ENCODE results near the gene TTN.

TTN gene

DNA sequence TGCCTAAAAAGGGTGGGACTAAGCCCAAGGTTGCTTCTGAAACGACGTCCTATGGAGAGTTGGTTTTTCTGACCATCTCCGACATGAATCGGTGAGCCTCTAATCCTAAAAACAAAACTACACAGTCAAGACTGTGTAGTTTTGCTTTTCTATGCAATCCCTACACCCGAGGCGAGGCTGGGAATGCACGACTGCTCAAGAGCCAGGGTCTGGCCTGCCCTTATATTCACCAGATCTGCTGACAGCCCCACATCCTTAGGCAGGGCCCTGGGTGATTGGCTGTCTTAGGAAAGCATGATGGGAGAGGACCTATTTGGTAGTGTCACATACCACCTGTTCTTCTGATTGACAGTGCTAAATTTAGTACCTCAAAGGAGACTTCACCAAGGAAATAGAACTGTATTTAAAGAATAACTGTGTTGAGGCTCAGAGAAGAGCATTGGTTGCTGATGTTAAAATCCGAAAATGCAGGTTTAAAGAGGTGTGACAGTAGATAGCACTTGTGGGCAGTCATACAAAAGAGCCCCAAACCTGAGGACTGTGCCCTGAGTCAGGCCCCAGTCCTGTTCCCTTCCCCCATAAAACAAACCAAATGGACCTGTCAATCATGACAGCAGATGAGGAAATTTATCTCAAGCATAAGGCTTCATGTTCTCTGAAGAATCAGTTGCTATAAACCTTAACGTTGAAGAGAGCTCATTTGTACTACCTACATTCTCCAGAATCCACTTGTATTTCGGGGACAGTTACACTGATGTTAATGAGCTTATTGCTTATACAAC lies at the start of gene TTN:
TSS of gene TTN (minus strand) at position 197 of the 782 bp plus-strand sequence. CDS start 2,781 bp downstream, outside the sequence.
- TF ChIP-seq, protein P1, sequence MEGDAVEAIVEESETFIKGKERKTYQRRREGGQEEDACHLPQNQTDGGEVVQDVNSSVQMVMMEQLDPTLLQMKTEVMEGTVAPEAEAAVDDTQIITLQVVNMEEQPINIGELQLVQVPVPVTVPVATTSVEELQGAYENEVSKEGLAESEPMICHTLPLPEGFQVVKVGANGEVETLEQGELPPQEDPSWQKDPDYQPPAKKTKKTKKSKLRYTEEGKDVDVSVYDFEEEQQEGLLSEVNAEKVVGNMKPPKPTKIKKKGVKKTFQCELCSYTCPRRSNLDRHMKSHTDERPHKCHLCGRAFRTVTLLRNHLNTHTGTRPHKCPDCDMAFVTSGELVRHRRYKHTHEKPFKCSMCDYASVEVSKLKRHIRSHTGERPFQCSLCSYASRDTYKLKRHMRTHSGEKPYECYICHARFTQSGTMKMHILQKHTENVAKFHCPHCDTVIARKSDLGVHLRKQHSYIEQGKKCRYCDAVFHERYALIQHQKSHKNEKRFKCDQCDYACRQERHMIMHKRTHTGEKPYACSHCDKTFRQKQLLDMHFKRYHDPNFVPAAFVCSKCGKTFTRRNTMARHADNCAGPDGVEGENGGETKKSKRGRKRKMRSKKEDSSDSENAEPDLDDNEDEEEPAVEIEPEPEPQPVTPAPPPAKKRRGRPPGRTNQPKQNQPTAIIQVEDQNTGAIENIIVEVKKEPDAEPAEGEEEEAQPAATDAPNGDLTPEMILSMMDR (conservative IDR thresholded peaks at IDR 0.05; ENCODE audit: low read depth, low read length): no peak
- no peak for DNase-seq (ENCODE audit: low read depth)
- H3K4me3 ChIP-seq (ENCODE audit: low read length): no peak within 1 kb of the TSS

DNA sequence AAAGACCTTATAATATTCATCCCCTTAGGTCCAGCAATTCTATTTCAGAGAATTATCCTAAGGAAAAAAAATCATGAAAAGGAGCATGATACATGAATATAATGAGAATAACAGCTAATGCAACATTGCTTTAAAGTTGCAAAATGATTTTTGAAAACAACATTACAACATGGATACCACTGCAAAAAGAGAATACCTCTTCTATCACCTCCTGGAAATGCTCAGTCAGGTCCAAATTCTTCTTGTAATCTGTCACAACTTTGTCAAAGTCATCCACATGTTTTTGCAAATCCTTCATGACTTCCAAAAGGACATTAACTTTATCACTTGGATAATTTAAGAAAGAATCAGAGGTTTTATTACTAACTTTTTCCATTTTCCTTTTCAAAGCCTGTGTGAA lies 47.9 kb upstream of the TTN start:
- no peak for DNase-seq (ENCODE audit: low read depth)

DNA sequence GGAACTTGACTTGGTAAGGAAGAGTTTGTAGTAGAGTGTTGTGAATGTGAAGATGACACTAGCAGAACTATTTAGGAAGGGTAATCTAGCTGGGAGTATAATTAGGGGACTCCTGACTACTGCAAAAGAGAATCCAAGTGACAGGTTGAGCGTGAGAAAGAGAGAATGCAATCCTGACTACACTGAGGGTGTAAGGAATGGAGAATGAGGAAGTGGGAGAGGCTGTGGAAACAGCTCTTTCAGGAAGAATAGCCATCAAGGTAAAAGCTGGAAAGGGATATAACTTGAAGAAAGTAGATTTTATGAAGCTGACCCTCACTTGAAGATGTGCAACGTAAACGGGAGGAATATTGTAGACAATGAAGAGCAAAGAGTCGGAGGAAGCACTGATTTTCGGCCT lies 41.1 kb upstream of the TTN start:
- TF ChIP-seq, protein P1 (conservative IDR thresholded peaks at IDR 0.05; ENCODE audit: low read depth, low read length): no peak
- DNase-seq (ENCODE audit: low read depth): no peak
- no peak overlapping the region for H3K4me3 ChIP-seq (ENCODE audit: low read length)

More for the DNA sequence above, 47.9 kb upstream of the TTN start:
- H3K4me3 ChIP-seq (ENCODE audit: low read length): no peak overlapping the region
- TF ChIP-seq, protein P1 (conservative IDR thresholded peaks at IDR 0.05; ENCODE audit: low read depth, low read length): no peak

DNA sequence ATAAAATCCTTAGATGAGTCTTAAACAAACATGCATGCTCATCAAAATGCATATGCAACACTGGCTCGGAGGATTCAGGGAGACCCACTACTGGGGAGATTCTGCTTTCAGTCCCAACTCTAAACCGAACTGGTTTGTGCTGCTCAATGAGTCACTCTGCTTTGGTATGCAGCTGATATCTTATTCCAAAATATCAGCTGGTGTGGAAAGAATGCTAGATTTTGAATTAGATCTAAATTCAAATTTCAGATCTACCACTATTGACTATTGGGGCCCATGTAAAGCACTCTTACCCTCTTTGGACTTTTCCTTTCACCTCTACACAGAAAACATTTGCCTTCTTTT lies 39.2 kb upstream of the TTN start:
- TF ChIP-seq, protein P1 (conservative IDR thresholded peaks at IDR 0.05; ENCODE audit: low read depth, low read length): no peak
- no peak overlapping the region for H3K4me3 ChIP-seq (ENCODE audit: low read length)
- no peak for DNase-seq (ENCODE audit: low read depth)

DNA sequence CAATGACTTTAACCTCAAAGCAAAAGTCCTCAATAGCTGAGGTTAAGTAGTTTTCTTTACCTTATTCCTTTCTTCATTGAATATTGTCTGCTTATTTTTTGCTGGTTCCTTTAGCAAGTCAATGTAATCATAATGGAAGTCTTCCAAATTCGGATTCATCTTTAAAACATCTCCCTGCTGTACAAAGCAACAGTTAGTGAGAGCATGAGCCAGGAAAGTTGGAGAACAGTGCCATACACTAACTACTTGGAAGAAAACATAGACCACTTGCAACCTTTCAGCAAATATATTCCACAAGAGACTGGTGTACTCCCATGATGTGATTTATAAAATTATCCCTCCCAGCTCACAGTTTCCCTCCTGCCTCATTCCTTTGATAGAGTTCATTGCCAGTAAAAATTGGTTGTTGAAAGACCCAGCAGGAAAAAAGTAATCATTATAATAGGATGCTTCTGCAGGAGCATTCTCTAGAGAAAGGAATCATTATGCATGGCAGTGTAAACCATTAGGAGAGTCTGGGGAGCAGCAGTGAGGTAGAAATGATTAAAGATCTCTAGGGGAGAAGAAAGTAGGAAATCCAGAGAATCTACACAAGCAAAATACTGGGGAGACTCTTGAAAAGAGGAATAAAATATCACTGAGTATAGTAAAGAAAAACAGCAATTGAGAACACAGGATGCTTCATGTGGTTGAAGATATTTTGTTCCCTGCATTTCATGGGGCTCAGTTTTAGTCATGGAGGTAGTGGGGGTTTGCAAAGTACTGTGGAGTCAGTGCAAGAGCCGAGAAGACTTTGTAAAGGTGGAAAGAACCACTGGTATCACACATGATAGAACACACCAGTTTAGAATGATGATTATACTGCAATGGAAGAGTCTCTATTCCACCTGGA lies 38.6 kb upstream of the TTN start:
- H3K4me3 ChIP-seq (ENCODE audit: low read length): no peak overlapping the region
- TF ChIP-seq, protein P1 (conservative IDR thresholded peaks at IDR 0.05; ENCODE audit: low read depth, low read length): no peak
- no peak for DNase-seq (ENCODE audit: low read depth)

DNA sequence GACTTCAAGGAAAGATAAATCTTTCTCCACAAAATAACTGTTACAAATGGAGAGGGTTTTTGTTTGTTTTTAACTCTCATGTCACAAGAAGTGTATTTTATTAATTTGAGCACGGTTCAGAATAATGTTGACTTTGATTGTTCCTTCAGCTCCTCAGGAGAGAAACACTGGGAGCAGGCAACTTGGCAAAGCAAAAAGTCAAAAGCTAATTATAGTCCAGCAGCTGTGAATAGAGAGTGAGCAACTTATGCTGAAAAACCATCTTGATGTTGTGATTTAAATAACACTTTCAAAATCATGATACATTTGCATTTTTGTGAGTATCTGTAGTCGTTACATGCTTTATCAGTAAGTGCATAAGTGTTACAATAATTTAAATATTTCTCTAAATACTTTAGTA lies 37.5 kb upstream of the TTN start:
- TF ChIP-seq, protein P1 (conservative IDR thresholded peaks at IDR 0.05; ENCODE audit: low read depth, low read length): no peak
- DNase-seq (ENCODE audit: low read depth): no peak
- H3K4me3 ChIP-seq (ENCODE audit: low read length): no peak overlapping the region
